GM12864 (cell line): ENCODE results near the gene PSMD14.
"Not testable (repeated sequence)": the region's sequence is repeated elsewhere in the genome, so short reads cannot be mapped to it uniquely, and the experiment has no call there.

Experiments
- DNase-seq: peaks from one replicate; pipeline ENCODE4 v3.0.0-alpha.2; 2011; ENCODE audit warnings: low read depth
- H3K4me3 ChIP-seq: 2 replicates; pipeline ENCODE4 v1.5.1; 2011; ENCODE audit warnings: mild to moderate bottlenecking, low read depth, low read length, control low read depth
- CTCF ChIP-seq: IDR thresholded peaks from 2 replicates; pipeline ENCODE4 v1.5.1; 2011; ENCODE audit warnings: low read depth, mild to moderate bottlenecking, moderate library complexity, low read length, control low read depth, inconsistent platforms; ENCODE audit errors: missing control alignments

Gene PSMD14

GRCh38 chr2:161355983-161356382 is 47.8 kb downstream of the PSMD14 start:
- no peak for TF ChIP-seq CTCF
- DNase-seq, result no peak
- H3K4me3 ChIP-seq, result no peak overlapping the region

GRCh38 chr2:161357097-161357496 is 48.9 kb downstream of the PSMD14 start:
- TF ChIP-seq CTCF, result no peak
- DNase-seq, result no peak
- no peak overlapping the region for H3K4me3 ChIP-seq

- H3K4me3 ChIP-seq, result no peak overlapping the region
- TF ChIP-seq CTCF, result no peak
- no peak for DNase-seq
Observed at GRCh38 chr2:161358838-161359237, 50.6 kb downstream of the PSMD14 start.

- DNase-seq, H3K4me3 ChIP-seq: not testable (repeated sequence)
Observed at GRCh38 chr2:161360095-161360654, 52.0 kb downstream of the PSMD14 start.

DNA sequence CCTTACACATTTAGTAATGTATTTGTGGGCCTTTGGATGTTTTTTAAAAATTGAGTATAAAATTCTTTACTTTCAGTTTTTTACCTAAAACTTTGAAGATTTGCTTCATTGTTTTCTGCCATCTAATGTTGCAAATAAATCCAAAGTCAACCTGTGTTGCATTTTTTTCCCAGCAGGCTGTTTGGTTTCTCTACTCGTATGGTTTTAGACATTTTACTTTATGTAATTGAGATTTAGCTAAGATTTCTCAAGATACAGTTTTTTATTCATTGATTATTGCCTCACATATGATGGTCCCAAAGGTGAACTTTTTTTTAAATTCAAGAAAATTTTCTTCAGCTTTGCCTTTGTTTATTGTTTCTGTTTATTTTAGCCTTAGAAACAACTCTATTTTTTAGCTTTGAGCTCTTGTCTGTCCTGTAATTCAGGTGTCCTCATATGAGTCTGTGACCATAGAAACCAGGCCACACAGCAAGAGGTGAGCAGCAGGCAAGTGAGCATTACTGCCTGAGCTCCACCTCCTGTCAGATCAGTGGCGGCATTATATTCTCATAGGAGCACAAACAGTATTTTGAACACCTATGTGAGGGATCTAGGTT is 54.4 kb downstream of the PSMD14 start:
- DNase-seq, result no peak
- no peak for TF ChIP-seq CTCF
- no peak overlapping the region for H3K4me3 ChIP-seq

DNA sequence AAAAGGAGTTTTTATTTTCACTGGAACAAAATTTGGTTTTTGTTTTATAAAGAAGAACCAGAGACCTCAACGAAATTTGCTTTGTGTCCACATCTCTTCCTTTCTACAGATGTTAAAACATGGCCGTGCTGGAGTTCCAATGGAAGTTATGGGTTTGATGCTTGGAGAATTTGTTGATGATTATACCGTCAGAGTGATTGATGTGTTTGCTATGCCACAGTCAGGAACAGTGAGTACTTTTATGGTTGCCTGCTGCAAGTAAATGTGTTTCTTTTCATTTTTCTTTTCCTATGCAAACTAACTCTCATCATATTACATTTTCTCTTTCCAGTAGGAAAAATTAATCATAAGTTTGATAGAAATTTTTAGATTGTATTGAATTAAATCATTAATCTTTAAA is 59.5 kb downstream of the PSMD14 start:
- no peak for DNase-seq
- H3K4me3 ChIP-seq, result no peak overlapping the region
- no peak for TF ChIP-seq CTCF

DNA sequence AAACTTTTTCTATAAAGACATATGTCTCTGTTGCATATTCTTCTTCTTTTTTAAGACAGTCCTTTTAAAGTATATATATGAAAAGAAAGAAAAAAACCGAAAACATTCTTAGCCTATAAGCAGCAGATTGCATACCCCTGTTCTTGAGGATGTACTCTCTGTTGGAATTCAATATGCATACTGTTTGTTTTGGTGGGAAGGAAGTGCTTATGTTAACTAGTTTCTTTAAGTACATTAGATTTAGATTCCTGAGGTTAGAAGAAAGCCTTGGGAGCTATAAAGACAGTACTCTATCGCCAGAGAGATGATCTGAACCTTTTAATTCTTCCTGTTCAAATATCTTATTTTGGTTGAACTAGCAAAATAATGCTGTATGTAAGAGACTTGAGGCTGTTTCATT is 61.1 kb downstream of the PSMD14 start:
- no peak for TF ChIP-seq CTCF
- no peak for DNase-seq
- H3K4me3 ChIP-seq, result no peak overlapping the region
